GM18520 (cell line): ENCODE measurements around the gene CD151.

Experiments used
- ATAC-seq: cut with Tn5 transposase; IDR thresholded peaks from one replicate; pipeline ENCODE4 v1.9.1; 2021; ENCODE audit not compliant: unreplicated experiment

Gene CD151

DNA sequence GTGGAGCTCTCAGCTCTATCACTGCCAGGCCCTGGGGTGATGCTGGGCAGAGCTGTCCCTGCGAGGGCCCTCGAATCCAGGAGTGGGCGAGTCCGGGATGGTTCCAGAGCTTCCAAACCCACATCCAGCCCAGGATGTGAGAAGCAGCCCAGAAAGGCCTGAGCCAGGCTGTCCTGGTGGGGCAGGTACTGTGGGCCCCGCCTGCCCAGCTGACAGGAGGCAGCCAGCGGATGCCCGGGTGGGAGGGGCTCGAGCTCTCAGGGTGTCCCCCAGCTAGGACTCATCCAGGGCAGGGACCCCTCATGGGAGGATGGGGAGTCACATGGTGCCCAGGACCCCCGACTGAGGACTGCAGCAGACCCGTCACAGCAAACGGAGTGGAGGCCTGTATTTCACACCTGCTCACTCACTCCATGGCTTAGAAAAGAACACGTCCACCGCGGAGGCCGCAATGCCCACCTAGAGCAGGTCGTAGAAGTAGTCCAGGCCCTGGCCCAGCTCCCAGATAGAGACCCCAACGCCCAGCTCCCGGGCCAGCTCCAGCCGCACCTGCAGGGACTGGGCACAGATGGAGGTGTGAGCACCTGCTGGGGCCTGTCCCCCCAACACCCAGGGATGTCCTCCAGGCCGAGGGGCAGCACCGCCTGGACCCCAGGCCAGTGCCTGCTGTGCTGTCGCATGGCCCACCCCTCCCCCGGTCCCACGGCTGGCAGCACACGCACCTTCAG lies 36.8 kb downstream of the CD151 start:
- ATAC-seq = no peak

DNA sequence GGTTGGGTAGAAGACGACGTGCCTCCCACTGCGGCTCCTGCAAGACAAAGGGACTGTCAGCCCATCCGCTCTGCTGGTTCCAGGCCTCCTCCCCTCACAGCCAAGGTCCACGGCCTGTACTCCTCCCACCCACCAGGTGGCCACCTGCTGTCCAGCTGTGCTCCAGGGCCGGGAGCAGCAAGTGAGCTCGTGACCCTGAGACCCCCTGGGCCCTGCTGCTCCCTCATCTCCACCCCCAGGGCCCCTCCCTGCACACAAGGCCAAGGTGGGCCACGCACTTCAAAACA lies 37.3 kb downstream of the CD151 start:
- no peak for ATAC-seq

DNA sequence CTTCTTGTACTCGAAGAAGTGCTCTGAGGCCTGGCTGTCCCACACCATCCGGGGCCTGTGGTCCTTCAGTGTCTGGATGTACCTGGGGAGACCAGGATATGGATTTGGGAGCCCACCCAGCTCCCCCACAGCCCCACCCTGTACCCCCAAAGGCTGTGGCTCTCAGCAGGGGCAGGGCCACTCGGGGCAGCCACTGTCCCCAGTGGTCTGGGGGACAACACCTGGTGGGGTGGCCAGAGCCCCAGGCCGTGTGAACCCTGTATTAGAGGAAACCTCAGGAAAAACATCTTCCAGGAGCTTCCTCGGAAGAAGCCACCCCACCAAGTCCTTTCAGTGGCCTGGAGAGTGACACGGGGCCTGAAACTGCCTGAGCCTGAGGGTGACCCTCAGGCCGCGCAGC lies 37.7 kb downstream of the CD151 start:
- no peak for ATAC-seq

DNA sequence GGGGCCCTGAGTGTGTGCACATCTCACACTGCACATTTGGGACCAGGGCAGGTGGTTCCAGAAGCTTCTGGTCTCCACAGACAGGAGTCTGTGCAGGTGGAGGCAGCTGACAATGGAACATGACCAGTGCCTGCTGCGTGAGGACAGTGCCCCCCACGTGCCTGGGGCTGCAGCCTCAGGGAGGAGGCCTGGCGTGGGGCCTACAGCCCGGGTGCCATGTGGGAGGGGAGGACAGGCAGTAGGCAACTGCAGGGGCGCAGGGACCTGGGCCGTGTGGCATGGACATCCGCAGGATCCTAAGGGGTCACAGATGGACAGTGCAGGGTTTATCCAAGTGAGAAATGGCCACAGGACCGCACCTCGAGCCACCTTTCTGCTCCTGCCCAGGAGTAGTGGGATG lies 38.7 kb downstream of the CD151 start:
- no peak for ATAC-seq

DNA sequence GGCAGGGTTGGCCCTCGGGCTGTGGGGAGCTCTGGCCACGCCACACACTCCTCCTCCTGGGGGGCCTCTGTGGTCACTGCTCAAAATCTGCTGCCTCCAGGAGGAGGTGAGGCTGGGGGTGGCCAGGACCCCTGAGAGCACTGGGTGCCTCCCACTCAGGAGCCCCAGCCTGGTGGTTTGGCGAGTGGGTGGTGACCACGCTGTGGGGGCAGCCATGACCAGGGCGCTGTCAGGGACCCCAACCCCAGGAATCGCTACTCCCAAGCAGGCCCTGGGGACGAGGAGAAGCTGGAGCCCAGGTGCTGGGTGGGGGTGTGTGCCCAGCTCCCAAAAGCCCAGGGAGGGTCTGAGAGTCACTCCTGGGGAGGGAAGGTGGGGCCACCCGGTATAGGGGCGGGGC lies 40.0 kb downstream of the CD151 start:
- ATAC-seq = no peak

DNA sequence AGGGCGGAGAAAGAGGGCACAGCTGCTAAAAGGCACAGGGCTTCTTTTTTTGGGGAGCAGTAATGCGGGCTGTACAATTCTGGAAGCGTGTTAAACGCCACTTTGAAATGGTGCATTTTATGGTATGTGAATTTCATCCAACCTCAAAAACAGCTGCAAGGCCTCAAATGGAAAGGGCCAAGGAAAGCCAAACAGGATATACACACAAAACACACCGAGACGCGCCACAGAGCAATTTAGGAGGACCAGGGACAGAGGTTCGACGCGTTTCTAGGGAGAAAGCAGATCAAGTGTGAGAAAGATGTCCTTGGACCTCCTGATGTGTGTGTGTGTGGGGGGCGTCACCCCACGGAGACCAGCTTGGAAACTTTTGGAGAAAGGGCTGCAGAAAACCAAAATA lies 41.0 kb downstream of the CD151 start:
- no peak for ATAC-seq

DNA sequence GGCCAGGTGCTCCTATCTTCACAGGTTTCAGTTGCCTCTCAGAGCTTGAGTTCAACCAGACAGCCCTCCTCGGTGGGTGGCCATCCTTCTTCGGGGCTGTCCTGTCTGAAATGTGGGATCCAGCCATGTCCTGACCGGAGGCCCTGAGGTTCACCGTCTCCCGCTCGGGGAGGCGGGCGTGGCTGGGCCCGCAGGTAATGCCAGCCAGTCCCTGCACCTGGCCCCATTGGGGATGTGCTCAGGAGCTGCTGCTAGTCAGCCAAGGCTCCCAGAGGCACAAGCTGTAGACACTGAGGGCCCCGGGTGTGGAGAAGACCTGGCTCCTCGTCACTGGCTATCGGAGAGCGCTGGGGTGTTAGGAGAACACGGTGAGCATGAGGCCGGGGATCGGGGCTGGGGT lies 42.5 kb downstream of the CD151 start:
- ATAC-seq = no peak

DNA sequence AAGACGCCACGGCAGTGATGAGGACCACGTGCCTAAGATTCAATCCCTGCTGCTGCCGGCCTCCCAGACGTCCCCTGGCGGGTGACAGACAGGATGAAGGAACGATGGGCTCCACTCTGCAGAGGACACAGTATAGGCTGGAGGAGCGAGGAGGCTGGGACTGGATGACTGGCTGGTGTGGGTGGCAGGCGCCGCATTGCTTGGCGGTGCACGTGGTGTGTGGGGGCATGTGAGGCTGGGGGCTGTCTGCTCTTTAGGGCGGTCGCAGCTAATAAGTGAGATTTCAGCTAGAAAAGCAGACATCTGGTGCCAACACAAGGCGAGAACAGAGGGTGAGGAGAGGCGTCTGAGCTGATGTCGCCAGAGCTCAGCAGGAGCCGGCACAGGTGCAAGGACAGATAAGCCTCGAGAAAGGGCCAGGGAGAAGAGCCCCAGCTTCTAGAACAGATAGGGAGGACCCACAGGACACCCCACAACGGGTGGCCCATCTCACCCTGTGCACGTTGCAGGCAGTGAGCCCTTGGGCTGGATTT lies 43.1 kb downstream of the CD151 start:
- no peak for ATAC-seq

DNA sequence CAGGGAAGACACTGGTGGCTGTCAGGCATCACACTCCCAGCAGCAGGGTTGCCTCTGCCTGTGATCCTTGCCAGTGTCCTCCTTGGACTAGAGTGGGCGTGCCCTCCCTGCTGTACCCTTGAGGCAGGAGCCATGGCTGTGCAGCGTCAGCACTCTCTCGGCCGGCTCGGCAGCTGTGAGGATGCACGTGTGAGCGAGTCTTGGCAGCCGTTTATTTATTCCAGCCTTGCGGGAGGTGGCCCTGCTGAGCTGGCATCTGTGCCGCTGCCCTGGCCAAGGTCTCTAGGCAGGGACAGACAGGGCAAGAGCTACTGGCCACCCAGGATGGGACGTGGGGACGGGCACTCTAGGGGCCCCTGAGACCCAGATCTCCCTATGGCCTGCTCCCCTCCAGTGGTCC lies 43.8 kb downstream of the CD151 start:
- ATAC-seq = no peak

DNA sequence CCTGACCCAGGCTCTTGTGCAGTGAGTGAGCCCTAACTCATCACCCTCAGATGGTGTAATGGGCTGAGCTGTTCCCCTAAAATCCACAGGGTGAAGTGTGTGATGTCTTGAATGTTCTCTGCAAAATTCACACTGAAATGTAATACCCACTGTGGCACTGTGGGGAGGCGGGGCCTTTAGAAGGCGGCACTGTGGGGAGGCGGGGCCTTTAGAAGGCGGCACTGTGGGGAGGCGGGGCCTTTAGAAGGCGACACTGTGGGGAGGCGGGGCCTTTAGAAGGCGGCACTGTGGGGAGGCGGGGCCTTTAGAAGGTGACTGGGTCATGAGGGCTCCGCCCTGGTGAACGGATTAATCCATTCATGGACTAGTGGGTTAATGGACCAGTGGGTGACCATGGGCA lies 44.8 kb downstream of the CD151 start:
- no peak for ATAC-seq

DNA sequence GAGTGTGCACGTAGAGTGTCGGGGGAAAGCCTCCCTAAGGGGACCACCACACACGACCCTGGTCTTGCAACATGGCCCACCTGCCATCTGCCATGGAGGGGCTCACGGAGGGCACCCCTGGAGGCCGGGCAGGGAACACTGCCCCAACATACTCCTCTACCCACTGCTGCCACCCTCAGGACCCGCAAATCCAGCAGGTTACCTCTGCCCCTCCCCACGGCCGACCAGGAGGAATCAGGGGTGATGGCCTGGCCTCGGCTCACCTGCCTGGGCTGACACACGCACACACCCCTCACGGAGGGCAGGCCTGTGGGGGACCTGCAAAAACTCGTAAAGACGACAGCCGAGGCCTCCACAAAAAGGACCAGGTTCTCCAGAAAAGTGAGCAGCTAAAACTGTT lies 47.7 kb downstream of the CD151 start:
- ATAC-seq = no peak

DNA sequence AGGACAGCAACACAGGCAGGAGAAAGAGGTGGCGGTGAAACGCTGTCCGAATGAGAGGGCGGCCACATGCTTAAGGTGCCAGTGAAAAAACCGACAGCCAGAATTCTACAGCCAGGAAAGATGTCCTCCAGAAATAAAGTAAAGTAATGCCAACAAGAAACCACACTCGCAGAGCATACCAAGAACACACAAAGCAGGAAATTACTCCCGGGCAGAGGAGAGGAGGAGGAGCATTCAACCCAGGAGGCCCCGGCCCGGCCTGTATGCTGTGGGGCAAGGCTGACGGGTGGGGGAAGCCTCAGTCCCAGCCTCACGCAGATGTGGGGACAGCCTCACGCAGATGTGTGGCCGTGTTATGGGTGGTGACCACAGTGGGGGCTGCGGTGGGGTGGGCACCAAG lies 49.8 kb downstream of the CD151 start:
- ATAC-seq = no peak

DNA sequence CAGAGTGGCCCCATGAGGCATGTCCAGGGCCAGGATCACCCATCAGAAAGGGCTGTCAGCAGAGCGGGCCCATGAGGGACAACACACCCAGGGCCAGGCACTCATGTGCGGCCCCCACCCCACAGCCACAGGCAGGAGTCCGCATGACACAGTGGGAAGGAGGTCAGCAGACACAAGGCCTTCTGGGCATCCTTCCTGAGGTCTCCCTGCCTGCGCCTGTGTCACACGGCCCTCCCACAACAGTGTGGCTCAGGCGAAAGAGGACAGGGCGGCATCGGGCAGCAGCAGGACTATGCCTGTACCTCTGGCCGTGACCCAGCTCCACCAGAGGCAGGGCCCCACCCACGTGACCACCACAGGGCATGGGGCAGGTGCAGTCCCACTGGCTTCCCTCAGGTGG lies 50.8 kb downstream of the CD151 start:
- no peak for ATAC-seq

DNA sequence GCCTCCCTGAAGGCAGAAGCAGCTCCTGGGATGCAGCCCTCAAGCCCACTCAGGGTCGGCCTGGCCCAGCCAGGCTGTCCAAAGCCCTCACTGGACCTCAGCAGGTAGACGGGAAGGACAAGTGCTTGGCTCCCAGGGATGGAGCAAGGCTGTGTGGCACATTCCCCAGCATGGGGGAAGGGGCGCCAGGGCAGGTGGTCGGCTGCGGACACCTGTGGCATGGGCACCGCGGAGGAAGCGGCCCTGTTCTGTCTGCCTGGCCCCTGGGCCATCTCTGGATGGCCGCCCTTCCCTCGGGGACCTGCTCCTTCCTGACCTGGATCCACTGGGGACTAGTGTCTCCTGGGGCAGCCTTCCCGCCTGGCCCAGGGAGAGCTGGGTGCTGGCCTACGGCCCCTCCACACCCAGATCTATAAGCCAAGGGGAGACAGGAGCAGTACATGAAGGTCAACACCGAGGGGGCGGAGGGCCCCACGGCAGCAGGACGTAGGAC lies 51.9 kb downstream of the CD151 start:
- ATAC-seq = no peak

DNA sequence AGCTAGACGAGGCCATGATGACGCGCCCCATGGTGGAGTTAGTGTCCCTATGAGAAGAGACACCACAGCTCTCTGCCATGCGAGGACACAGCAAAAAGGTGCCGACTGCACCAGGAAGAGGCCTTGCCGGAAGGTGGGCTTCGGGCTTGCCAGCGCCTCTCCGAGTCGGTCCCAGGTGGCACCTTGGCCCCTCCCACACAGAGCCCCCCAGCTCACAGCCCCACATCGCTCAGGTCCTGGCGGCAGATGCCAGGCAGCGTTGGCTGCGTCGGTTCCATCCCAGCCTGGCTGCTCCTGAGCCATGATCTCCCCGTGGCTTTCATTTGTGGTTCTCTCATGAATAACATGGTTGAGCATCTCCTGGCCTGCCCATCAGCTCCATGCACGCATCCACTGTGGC lies 53.8 kb downstream of the CD151 start:
- no peak for ATAC-seq

DNA sequence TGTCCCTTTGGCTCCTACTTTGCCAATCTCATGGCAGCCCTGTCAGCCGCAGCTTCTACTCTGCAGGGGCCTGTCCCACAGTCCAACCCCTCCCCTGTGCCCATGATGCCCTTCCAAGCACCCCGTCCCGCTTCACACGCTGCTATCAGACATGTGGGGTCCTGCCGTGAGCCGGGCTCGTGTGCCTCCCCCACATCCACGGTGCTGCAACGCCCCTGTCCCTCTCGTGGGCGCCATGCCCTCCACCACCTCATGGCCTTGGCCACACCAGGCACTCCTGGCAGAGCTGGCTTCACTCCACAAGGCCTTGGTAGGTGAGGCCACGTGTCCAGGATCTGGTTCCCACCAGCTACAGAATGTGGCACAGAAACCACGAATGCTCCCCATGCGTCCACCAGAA lies 54.8 kb downstream of the CD151 start:
- no peak for ATAC-seq
